ENCODE results near the gene TAF3. TPM values are rescaled to one million over a fixed set of nuclear protein-coding genes. Genes with fewer than 3 reads are reported as not detected.
A peak's percentile ranks its signal among the peaks of the same experiment; 100 is the strongest.
"Not testable (repeated sequence)": the region's sequence is repeated elsewhere in the genome, so short reads cannot be mapped to it uniquely, and the experiment has no call there.

TAF3 gene, protein sequence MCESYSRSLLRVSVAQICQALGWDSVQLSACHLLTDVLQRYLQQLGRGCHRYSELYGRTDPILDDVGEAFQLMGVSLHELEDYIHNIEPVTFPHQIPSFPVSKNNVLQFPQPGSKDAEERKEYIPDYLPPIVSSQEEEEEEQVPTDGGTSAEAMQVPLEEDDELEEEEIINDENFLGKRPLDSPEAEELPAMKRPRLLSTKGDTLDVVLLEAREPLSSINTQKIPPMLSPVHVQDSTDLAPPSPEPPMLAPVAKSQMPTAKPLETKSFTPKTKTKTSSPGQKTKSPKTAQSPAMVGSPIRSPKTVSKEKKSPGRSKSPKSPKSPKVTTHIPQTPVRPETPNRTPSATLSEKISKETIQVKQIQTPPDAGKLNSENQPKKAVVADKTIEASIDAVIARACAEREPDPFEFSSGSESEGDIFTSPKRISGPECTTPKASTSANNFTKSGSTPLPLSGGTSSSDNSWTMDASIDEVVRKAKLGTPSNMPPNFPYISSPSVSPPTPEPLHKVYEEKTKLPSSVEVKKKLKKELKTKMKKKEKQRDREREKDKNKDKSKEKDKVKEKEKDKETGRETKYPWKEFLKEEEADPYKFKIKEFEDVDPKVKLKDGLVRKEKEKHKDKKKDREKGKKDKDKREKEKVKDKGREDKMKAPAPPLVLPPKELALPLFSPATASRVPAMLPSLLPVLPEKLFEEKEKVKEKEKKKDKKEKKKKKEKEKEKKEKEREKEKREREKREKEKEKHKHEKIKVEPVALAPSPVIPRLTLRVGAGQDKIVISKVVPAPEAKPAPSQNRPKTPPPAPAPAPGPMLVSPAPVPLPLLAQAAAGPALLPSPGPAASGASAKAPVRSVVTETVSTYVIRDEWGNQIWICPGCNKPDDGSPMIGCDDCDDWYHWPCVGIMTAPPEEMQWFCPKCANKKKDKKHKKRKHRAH
- 10.3 TPM for polyA plus RNA-seq (2012; ENCODE audit: insufficient read depth, insufficient read length)

DNA sequence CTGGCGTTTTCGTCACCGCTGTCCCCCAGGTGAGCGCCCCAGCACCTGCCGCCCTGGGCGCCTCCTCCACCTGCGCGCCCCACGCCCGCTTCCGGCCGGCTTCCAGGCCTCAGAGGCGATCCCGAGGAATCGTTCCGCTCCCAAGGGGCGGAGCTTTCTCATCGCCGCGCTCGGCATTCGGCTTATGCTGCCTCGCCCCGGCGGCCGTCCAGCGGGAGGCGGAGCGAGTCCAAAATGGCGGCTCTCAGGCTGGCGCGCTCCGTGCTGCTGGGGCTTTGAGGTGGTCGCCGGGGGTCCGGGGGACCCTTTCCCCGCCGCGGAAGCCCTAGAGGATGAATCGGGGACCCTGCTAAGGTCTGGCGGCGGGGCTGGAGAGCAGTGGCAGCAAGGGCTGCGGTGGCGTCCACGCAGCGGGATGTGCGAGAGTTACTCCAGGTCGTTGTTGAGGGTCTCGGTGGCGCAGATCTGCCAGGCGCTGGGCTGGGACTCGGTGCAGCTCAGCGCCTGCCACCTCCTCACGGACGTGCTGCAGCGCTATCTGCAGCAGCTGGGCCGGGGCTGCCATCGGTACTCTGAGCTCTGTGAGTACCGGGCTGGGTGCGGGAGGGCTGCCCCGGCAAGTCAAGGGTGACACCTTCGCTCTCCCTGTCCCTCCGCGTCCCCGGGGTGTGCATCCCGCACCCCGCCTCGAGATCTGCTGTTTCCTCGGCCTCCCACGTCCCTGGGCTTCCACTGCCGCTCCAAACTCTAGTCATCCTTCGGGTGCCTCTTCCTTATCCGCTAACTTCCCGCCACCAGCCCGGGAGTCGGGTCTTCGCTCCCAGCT is at the start of gene TAF3:
TSS of gene TAF3 (plus strand) at position 211 of the 826 bp plus-strand sequence. CDS start at position 416, 205 bp downstream.
- peak; percentile 86 for DNase-seq (ENCODE audit: low read depth, low spot score)
- peak within 1 kb of the TSS; percentile 95 for H3K4me3 ChIP-seq (ENCODE audit: low read length)

DNA sequence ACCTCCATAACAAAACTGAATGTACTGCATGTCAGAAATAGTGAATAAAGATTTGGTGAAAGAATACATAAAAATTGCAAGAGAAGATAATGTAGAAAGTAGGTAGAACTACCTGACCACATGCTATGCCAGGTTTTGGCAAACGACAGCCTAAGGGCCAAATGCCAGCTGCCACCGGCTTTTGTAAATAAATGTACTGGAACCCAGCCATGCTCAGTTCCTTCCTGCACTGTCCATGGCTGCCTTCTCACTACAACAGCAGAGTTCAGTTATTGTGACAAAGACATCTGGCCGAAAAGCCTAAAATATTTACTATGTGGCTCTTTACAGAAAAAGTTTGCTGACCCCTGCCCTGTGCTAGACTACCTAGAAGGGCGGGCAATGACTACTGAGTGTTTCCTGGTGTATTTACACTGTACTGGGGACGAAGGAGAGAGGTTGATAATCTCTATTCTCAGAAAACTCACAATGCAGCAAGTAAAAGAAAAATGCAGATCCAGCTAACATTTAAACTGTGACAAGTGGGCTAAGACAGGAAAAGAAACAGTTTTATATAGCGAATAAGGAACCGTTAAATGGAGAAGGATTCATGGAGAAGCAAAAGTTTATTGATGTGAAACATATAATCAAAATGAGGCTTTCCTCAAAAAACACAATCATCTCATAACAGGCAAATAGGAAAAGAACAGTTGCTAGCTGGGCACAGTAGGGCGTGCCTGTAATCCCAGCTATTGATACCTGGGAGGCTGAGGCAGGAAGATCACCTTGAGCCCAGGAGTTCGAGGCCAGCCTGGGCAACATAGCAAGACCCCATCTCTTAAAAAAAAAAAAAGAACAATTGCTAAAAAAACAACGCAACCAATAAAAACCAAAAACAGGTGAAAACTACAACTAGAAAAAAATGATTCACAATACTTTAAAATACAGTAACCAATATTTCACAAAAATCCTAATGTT is 44.2 kb upstream of the TAF3 start:
- DNase-seq (ENCODE audit: low read depth, low spot score) = no peak
- no peak overlapping the region for H3K4me3 ChIP-seq (ENCODE audit: low read length)

DNA sequence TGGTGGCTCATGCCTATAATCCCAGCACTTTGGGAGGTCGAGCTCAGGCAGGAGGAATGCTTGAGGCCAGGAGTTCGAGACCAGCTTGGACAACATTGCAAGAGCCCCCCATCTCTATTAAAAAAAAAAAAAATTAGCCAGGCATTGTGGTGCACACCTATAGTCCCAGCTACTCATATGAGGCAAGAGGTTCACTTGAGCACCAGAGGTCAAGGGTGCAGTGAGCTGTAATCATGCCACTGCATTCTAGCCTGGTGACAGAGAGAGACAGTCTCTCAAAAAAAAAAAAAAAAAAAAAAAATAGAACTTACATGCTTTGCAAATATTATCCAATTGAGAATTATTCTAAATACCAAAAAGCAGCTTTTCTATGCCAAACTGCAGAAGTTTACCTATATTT is 41.5 kb upstream of the TAF3 start:
- no peak overlapping the region for H3K4me3 ChIP-seq (ENCODE audit: low read length)
- DNase-seq (ENCODE audit: low read depth, low spot score) = no peak

DNA sequence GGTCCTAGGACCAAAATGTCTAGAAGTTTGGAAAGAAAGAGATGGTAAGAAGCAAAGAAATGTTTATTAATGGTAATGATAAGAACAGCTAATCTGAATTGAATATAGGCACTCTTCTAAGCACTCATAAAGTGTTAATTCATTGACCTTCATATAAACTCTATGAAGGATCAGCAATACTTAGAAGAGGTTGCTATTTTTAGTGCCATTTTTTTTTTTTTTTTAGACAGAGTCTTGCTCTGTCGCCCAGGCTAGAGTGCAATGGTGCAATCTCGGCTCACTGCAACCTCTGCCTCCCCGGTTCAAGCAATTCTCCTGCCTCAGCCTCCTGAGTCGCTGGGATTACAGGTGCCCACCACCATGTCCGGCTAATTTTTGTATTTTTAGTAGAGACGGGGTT is 36.1 kb upstream of the TAF3 start:
- not testable (repeated sequence) for DNase-seq (ENCODE audit: low read depth, low spot score); H3K4me3 ChIP-seq (ENCODE audit: low read length)

DNA sequence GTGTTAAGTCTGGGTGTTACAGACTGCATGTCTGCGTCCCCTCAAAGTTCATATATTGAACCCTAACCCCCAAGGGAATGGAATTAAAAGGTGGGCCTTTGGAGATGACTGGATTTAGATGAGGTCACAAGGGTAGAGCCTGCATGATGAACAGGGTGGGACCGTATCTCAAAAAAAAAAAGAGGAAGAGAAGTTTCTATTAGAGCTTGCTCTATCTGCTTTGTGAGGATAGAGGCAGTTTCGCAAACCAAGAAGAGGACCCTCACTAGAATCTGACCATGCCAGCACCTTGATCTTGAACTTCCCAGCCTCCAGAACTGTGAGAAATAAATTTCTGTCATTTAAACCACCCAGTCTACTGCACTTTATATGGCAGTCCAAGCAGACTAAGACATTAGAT is 31.9 kb upstream of the TAF3 start:
- DNase-seq (ENCODE audit: low read depth, low spot score) = no peak
- H3K4me3 ChIP-seq (ENCODE audit: low read length) = no peak overlapping the region; the same call in 1 of the 2 replicates

DNA sequence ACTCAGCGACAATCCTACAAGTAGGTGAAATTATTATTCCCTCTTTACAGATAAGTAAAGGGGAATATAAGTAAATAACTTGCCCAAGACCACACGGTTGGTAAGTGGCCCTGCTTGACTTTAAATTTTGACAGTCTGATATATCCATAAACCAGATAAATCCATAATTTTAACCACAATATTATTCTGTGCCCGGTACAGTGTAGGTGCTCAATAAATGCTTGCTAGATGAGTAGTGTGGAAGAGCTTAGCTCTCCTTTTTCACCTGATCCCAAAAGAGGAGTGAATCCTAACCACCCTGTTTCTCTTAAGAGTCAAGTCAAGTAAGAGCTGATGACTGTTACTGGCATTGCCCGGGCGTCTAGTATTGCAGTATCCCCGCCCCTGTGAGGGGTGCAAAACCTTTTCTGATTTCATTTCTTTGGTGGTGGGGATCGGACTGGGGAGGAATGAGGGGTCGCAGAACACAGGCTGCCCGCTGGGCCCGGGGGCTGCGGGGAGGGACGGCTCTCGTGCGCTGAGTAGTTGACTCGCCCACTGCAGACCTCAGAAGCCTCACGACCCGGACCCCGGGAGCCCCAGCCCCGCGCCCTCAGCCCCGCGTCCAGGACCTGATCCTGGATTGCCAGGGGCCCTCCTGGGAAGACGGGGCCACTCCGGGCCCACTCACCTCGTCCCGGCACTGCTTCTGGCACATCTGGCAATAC is 31.0 kb upstream of the TAF3 start:
- DNase-seq (ENCODE audit: low read depth, low spot score) = no peak
- peak overlapping the region; percentile 78 for H3K4me3 ChIP-seq (ENCODE audit: low read length)

DNA sequence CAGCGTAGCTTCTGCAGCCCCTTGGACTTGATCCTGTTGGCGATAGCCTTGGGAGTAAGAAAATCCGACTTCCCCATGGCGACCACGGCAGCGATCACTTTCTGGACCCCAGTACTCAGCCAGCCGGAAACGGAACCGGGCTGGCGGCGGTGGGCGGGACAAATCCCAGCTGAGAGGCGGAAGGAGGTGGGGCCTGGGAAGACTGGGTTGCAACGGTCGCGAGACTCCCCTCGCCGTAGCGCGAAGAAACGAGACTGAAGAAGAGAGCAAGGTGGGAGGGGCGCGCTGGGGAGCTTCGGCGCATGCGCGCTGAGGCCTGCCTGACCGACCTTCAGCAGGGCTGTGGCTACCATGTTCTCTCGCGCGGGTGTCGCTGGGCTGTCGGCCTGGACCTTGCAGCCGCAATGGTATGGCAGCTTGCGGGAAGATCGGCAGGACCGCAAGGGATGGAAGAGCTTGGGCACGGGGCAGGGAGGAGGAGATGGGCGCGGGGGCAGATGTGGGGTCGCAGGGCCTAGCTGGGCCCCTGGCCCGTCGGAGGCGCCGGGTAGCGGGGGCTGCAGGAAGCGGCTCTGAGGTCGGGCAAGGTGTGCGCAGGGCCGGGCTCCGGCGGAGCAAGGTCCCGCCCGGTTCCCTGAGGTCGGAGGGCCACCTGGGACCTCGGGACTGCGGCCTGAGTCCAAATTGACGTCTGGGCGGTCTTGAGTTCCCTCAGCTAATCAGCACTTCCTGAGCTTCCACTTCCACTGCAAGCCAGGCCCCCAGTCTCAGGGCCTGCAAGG is 30.3 kb upstream of the TAF3 start, which contains the start of the genes ATP5F1C and KIN:
TSS of gene ATP5F1C (plus strand) at position 321 of the 782 bp plus-strand sequence. CDS start at position 352, 31 bp downstream.
TSS of gene KIN (minus strand) at position 137 of the 782 bp plus-strand sequence. CDS start at position 77, 60 bp downstream.
- H3K4me3 ChIP-seq (ENCODE audit: low read length) = peak within 1 kb of the TSS; percentile 78
- peak; percentile 92 for DNase-seq (ENCODE audit: low read depth, low spot score)

DNA sequence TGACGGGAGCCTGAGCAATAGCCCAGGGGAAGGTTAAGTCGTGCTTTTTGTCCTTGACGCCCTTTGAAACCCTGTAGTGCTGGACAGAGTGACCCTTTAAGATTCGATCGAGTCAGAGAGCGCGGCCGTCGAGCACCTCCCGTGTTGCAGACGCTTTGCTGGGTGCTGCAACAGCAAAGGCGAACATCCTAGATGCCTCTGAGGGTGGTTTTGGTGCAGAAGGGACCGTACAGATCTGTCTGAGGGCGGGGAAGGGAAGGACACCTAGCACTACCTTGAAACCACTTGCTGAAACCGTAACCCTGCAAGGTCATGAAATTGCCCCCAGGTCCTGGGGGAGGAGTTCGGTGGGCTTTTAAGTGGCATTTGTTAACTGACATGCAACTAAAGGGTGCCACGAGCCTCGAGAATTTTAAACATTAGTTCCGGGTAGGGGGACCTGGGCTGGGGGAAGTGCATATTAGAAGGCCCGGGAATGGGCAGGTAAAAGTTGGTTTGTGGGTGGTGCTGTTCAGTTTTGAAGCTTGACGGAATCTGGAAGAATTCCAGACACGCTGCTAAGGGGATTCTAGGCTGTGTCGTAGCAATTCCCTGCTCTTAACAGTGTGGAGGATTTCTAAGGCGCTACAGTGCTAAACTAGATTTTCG is 29.5 kb upstream of the TAF3 start:
- peak overlapping the region; percentile 78 for H3K4me3 ChIP-seq (ENCODE audit: low read length)
- no peak for DNase-seq (ENCODE audit: low read depth, low spot score)

DNA sequence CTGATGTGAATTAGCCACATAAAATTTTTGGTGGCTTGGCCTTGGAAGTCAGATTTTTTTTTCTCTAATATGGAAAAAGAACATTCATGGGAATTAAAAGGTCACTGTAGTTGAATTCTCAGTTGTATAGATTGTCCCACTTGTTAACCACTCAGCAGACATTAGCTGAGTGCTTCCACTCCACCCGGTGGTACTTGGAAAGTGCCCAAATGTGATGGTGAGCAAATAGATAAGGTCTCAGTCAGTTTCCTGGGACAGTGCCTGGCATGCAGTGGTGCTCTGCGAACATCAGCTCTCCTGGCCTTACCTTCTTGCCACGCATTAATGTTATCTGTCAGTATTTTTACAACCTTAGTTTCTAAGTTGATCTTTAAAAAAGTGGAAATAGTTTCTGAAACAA is 28.9 kb upstream of the TAF3 start:
- no peak for DNase-seq (ENCODE audit: low read depth, low spot score)
- peak overlapping the region; percentile 78 for H3K4me3 ChIP-seq (ENCODE audit: low read length)

DNA sequence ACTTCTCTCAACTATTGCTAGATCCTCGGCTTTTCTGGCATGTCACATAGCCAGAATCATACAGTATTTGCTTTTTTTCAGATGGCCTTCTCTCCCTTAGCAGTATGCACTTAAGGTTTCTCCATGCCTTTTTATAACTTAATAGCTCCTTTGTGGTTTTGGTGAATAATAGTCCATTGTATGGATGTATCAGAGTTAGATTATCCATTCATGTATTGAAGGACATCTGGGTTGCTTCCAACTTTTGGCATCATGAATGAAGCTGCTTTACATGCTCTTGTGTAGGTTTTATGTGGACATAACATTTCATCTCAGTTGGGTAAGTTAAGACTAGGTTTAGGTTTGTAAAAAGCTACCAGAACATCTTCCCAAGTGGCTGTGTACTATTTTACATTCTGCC is 25.8 kb upstream of the TAF3 start:
- no peak overlapping the region for H3K4me3 ChIP-seq (ENCODE audit: low read length)
- no peak for DNase-seq (ENCODE audit: low read depth, low spot score)

DNA sequence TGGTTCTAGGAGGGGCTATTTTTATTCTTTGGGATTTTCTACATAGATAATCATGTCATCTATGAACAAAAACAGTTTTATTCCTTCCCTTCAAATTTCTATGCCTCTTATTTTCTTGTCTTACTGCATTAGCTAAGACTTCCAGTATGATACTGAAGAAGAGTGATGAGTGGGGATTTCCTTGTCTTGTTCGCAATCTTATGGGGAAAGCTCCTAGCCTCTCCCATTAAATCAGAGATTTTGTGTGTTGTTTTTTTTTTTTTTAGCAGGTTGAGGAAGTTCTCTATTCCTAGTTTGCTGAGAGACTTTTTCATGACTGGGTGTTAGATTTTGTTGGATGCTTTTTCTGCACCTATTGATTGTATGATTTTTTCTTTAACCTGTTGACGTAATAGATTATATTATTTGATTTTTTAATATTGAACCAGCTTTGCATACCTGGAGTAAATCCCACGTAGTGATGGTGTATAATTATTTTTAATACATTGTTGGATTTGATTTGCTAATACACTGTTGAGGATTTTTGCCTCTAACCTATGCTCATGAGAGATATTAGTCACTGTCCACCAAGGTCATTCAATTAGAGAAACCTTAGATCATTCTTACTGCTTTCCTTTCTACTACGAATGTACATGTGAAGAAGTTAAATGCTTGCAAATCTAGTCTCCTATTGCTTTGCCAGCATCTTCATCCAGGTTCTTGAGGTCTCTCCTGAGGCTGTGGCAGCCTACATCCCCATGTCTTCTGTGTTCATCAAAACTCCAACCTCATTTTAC is 23.9 kb upstream of the TAF3 start:
- no peak overlapping the region for H3K4me3 ChIP-seq (ENCODE audit: low read length)
- DNase-seq (ENCODE audit: low read depth, low spot score) = no peak

DNA sequence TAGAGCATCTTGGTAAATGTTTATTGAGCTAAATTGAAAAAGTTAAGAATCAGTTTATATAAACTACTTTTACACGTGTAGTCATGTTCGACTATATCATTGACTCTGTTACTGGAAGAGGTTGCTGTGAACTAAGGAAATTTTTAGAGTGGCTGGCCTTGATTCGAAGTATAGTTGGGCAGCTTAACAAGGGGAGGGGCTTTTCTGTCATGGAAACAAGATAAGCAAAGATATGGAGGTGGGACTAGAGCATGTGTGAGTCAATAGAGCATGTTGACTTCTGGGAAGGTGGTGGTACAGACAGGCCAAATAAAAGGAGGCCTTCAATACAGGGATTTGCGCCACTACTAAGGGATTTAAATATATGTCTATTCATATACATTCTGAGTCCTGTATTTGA is 22.7 kb upstream of the TAF3 start:
- DNase-seq (ENCODE audit: low read depth, low spot score) = no peak

DNA sequence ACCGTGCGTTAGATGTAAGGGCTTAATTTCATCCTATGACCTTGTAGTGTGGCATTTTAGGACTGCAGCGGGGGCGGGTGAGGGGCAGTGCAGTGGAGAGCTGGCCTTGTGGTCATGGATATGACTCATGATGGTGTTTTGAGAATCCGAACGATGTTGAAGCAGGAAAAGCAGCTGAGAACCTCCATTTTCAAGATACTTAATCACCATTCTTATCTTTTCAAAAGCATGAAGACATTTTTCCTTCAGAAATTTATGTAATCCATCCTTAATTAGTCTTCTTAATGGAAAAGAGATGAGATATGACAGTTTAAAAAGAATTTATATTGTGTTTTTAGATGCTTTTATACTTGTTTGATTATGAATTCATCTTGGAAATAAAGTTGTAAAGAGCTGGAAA is 20.7 kb upstream of the TAF3 start:
- DNase-seq (ENCODE audit: low read depth, low spot score) = no peak
- no peak overlapping the region for H3K4me3 ChIP-seq (ENCODE audit: low read length)

More for the DNA sequence above, 22.7 kb upstream of the TAF3 start:
- no peak overlapping the region for H3K4me3 ChIP-seq (ENCODE audit: low read length)

DNA sequence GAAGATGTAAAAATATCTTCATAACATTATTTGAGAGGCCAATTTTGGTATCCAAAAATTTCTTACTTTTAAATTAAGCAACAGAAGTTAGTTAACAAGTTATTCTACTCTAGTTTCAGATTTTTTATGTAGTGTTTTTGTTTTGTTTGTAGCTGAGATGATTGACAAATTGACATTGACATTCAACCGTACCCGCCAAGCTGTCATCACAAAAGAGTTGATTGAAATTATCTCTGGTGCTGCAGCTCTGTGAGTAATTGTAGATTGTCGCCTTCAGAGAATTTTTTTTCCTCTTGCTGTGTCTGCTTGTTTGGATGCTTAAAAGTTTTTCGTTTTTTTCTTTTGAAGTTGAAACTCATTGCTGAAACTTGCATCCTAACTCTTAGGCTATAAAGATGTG is 15.7 kb upstream of the TAF3 start:
- no peak for DNase-seq (ENCODE audit: low read depth, low spot score)
- H3K4me3 ChIP-seq (ENCODE audit: low read length) = no peak overlapping the region

DNA sequence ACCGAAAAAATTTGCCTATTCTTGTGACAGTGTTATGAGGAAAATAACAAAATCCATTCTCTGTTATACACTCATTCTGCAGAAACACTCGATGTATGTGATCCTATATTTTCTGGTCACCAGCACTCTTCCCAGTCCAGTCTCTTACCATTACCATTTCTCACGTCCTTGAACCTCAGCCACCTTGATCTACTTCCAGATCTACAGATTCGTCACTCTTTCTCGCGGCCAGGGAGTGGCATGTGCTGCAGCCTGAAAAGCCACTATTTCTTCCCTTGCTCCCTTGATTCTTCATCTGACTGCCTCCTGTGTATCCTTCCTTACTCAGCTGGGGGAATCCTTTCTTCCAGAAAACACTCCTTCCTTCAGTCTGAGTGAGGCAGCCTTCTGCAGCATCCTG is 14.1 kb upstream of the TAF3 start:
- H3K4me3 ChIP-seq (ENCODE audit: low read length) = no peak overlapping the region
- no peak for DNase-seq (ENCODE audit: low read depth, low spot score)
